Breast epithelium (tissue), 3 donors: Measurements from ENCODE around the gene ACR.

ENCODE experiments used
- CTCF ChIP-seq, 3 donors: fragments of 450-650 bp; IDR thresholded peaks; one replicate each; pipeline ENCODE4 v1.5.1; 2016 to 2017; ENCODE audit warnings: antibody characterized with exemption in 3 of 3, mild to moderate bottlenecking in 3 of 3, moderate library complexity in 3 of 3
- POLR2A ChIP-seq: fragments of 450-650 bp; IDR thresholded peaks from one replicate; pipeline ENCODE4 v1.6.1; 2016; ENCODE audit warnings: antibody characterized with exemption, mild to moderate bottlenecking, moderate library complexity
- POLR2AphosphoS5 ChIP-seq, 3 donors: sonication (generic); formaldehyde crosslinking; IDR thresholded peaks; one replicate each; pipeline ENCODE4 v1.6.1; 2017; ENCODE audit warnings: antibody characterized with exemption in 3 of 3

- no peak for TF ChIP-seq CTCF (IDR thresholded peaks at IDR 0.05)
- TF ChIP-seq POLR2AphosphoS5 (IDR thresholded peaks at IDR 0.05) = no peak
- TF ChIP-seq POLR2A = no peak
Observed at GRCh38 chr22:50717709-50718351, 20.2 kb upstream of the ACR start.
